HCT116 (cell line): ENCODE measurements around the gene TMOD1. TPM values are rescaled to one million over a fixed set of nuclear protein-coding genes. Genes with fewer than 3 reads are reported as not detected.

Source experiments
- ATAC-seq: fragments of 200-7000 bp; cut with Tn5 transposase; 2 replicates; pipeline ENCODE4 v1.9.1; 2020; ENCODE audit warnings: mild to moderate bottlenecking, moderate library complexity
- BruUV-seq: library from RNA; stranded (reverse); fragments of 400-500 nt; replicated peaks from 2 replicates; lab custom pipeline; 2021; lab: Mats Ljungman, UMichigan
- CTCF ChIA-PET: fragments of 300-600 bp; sonication (Branson Sonifier 250); formaldehyde crosslinking; loops from one replicate; lab custom pipeline; 2021; ENCODE audit warnings: antibody characterized with exemption; lab: Charles Lee
- POLR2A ChIA-PET: fragments of 300-600, 350-600 bp; sonication (Branson Sonifier 250); formaldehyde crosslinking; loops from one replicate; lab custom pipeline; 2021; ENCODE audit warnings: antibody characterized with exemption; lab: Charles Lee
- RAD21 ChIA-PET, 2 experiments: fragments of 300-600 bp; sonication (Branson Sonifier 250); formaldehyde crosslinking; loops; one replicate each; lab custom pipeline; 2023; ENCODE audit warnings: low total read pairs in 2 of 2; ENCODE audit not compliant: uncharacterized antibody in 2 of 2, unreplicated experiment in 2 of 2, low non-redundant PET in 1 of 2; lab: Charles Lee
- DNase-seq: peaks from one replicate; pipeline ENCODE4 v3.0.0-alpha.2; 2010; ENCODE audit warnings: low read depth, low spot score
- H2AFZ ChIP-seq: fragments of 200-600 bp; shearing (Covaris generic), sonication (generic); 2 replicates; pipeline ENCODE4 v1.6.1; 2017; ENCODE audit warnings: low read depth, mixed run types, mixed read lengths, antibody characterized with exemption, low read length; ENCODE audit not compliant: poor library complexity, severe bottlenecking
- H3K27ac ChIP-seq: 2 replicates; pipeline ENCODE4 v1.5.1; 2012; ENCODE audit warnings: low read depth, low read length
- H3K27me3 ChIP-seq: fragments of 200-600 bp; sonication (generic); 2 replicates; pipeline ENCODE4 v1.6.1; 2016; ENCODE audit warnings: mixed run types, low read length, mixed read lengths; ENCODE audit not compliant: insufficient read depth
- H3K36me3 ChIP-seq, 2 experiments: fragments of 200-500 bp in 1 of 2; fragments of 200-600 bp in 1 of 2; sonication (Bioruptor generic) in 1 of 2; sonication (generic) in 1 of 2; 2 replicates each; pipeline versions ENCODE4 v1.5.1 to v1.6.1; 2014 to 2016; ENCODE audit warnings: low read length in 2 of 2, inconsistent platforms in 1 of 2, mixed read lengths in 1 of 2, mixed run types in 1 of 2; ENCODE audit not compliant: insufficient read depth in 2 of 2, control insufficient read depth in 1 of 2
- H3K4me1 ChIP-seq, 2 experiments: fragments of 200-600 bp in 1 of 2; sonication (generic) in 1 of 2; 2 replicates each; pipeline versions ENCODE4 v1.5.1 to v1.6.1; 2012 to 2017; ENCODE audit warnings: low read length in 2 of 2, inconsistent platforms in 1 of 2, mild to moderate bottlenecking in 1 of 2, mixed read lengths in 1 of 2, mixed run types in 1 of 2, moderate library complexity in 1 of 2; ENCODE audit not compliant: insufficient read depth in 2 of 2, control insufficient read depth in 1 of 2
- H3K4me2 ChIP-seq: fragments of 200-600 bp; sonication (generic); 2 replicates; pipeline ENCODE4 v1.6.1; 2017; ENCODE audit warnings: mixed run types, low read length, mixed read lengths
- H3K4me3 ChIP-seq, 2 experiments: fragments of 200-600 bp in 1 of 2; sonication (generic) in 1 of 2; replicated peaks in 1 of 2; 2 replicates each; pipeline ENCODE4 v1.5.1; 2011 to 2016; ENCODE audit warnings: low read length in 2 of 2, control low read depth in 1 of 2, low read depth in 1 of 2, mild to moderate bottlenecking in 1 of 2, mixed read lengths in 1 of 2, mixed run types in 1 of 2
- H3K79me2 ChIP-seq: fragments of 200-600 bp; sonication (generic); 2 replicates; pipeline ENCODE4 v1.6.1; 2017; ENCODE audit warnings: mild to moderate bottlenecking, mixed run types, low read length, moderate library complexity, mixed read lengths; ENCODE audit not compliant: insufficient read depth
- H3K9ac ChIP-seq: fragments of 200-600 bp; sonication (generic); 2 replicates; pipeline ENCODE4 v1.6.1; 2016; ENCODE audit warnings: low read length, mixed read lengths
- H3K9me2 ChIP-seq: fragments of 200-600 bp; sonication (generic), shearing (Covaris generic); 2 replicates; pipeline ENCODE4 v1.6.1; 2017; ENCODE audit warnings: mixed run types, mild to moderate bottlenecking, moderate library complexity; ENCODE audit not compliant: insufficient read depth
- H3K9me3 ChIP-seq, 2 experiments: fragments of 200-500 bp in 1 of 2; fragments of 200-600 bp in 1 of 2; sonication (Bioruptor generic) in 1 of 2; sonication (generic) in 1 of 2; 2 replicates each; pipeline ENCODE4 v1.6.1; 2014 to 2017; ENCODE audit warnings: low read length in 2 of 2, mixed read lengths in 2 of 2, inconsistent platforms in 1 of 2, low read depth in 1 of 2, mild to moderate bottlenecking in 1 of 2, mixed run types in 1 of 2, moderate library complexity in 1 of 2; ENCODE audit not compliant: control insufficient read depth in 1 of 2, insufficient read depth in 1 of 2
- H4K20me1 ChIP-seq: fragments of 200-600 bp; sonication (generic), shearing (Covaris generic); 2 replicates; pipeline ENCODE4 v1.6.1; 2017; ENCODE audit warnings: mixed run types, mild to moderate bottlenecking, moderate library complexity; ENCODE audit not compliant: insufficient read depth
- CBX3 ChIP-seq: IDR thresholded peaks from 2 replicates; pipeline ENCODE4 v1.6.1; 2012; ENCODE audit warnings: low read depth
- CEBPB ChIP-seq: IDR thresholded peaks from 2 replicates; pipeline ENCODE4 v1.6.1; 2012; ENCODE audit warnings: low read depth
- EGR1 ChIP-seq: IDR thresholded peaks from 2 replicates; pipeline ENCODE4 v1.6.1; 2012; ENCODE audit warnings: low read depth
- ELF1 ChIP-seq: IDR thresholded peaks from 2 replicates; pipeline ENCODE4 v1.6.1; 2012; ENCODE audit warnings: low read depth, borderline replicate concordance
- EZH2phosphoT487 ChIP-seq: fragments of 200-600 bp; IDR thresholded peaks from 2 replicates; pipeline ENCODE4 v1.6.1; 2018; ENCODE audit warnings: antibody characterized with exemption, borderline replicate concordance
- FOSL1 ChIP-seq: IDR thresholded peaks from 2 replicates; pipeline ENCODE4 v1.6.1; 2012; ENCODE audit warnings: low read depth
- JUND ChIP-seq: IDR thresholded peaks from 2 replicates; pipeline ENCODE4 v1.6.1; 2012
- POLR2AphosphoS5 ChIP-seq: IDR thresholded peaks from 2 replicates; pipeline ENCODE4 v1.6.1; 2011; ENCODE audit warnings: mild to moderate bottlenecking, low read depth, low read length, moderate library complexity
- RAD21 ChIP-seq: IDR thresholded peaks from 2 replicates; pipeline ENCODE4 v1.6.1; 2012; ENCODE audit warnings: low read depth, mild to moderate bottlenecking
- SIN3A ChIP-seq: IDR thresholded peaks from 2 replicates; pipeline ENCODE4 v1.6.1; 2012; ENCODE audit warnings: low read depth
- SRF ChIP-seq: IDR thresholded peaks from 2 replicates; pipeline ENCODE4 v1.6.1; 2012; ENCODE audit warnings: low read depth
- TCF7L2 ChIP-seq: IDR thresholded peaks from 2 replicates; pipeline ENCODE4 v1.7.0; 2011; ENCODE audit warnings: borderline replicate concordance, inconsistent platforms; ENCODE audit not compliant: insufficient read depth, insufficient read length; ENCODE audit errors: extremely low read depth
- YY1 ChIP-seq: IDR thresholded peaks from 2 replicates; pipeline ENCODE4 v1.6.1; 2011; ENCODE audit warnings: low read length, low read depth, moderate library complexity, mild to moderate bottlenecking; ENCODE audit not compliant: insufficient replicate concordance; ENCODE audit errors: extremely low read depth
- ZFX ChIP-seq: fragments of 450-650 bp; IDR thresholded peaks from 2 replicates; pipeline ENCODE4 v1.6.1; 2017
- intact Hi-C: fragments of 100-400 bp; cut with micrococcal nuclease; formaldehyde crosslinking; loops from 2 replicates; pipeline ENCODE4 v1.10.0; 2022
- total RNA-seq: library from RNA; stranded (reverse); gene quantifications from one replicate; pipeline ENCODE4 v1.2.1, GENCODE V29; 2021; ENCODE audit not compliant: unreplicated experiment
- TF ChIP-seq, protein P1 (sequence below): IDR thresholded peaks from 2 replicates; pipeline ENCODE4 v1.6.1; 2012
- TF ChIP-seq, protein P2 (sequence below): IDR thresholded peaks from 2 replicates; pipeline ENCODE4 v1.6.1; 2011; ENCODE audit warnings: mild to moderate bottlenecking, low read length, moderate library complexity; ENCODE audit not compliant: insufficient replicate concordance; ENCODE audit errors: extremely low read depth
- TF ChIP-seq, protein P3 (sequence below): IDR thresholded peaks from 2 replicates; pipeline ENCODE4 v1.6.1; 2012
- TF ChIP-seq, protein P4 (sequence below), 3 experiments: fragments of 200-600 bp in 1 of 3; sonication (generic) in 1 of 3; IDR thresholded peaks in 2 of 3; conservative IDR thresholded peaks in 1 of 3; 2 replicates each; pipeline ENCODE4 v1.5.1; 2012 to 2017; ENCODE audit warnings: low read depth in 2 of 3, low read length in 2 of 3, antibody characterized with exemption in 1 of 3, borderline replicate concordance in 1 of 3, control low read depth in 1 of 3, mild to moderate bottlenecking in 1 of 3, mixed read lengths in 1 of 3, mixed run types in 1 of 3, moderate library complexity in 1 of 3; ENCODE audit not compliant: insufficient read depth in 1 of 3
- TF ChIP-seq, protein P5 (sequence below): IDR thresholded peaks from 2 replicates; pipeline ENCODE4 v1.6.1; 2012; ENCODE audit warnings: low read depth

The TMOD1 gene
- total RNA-seq, 1 experiment from 2014 or later = 4.4 TPM

DNA sequence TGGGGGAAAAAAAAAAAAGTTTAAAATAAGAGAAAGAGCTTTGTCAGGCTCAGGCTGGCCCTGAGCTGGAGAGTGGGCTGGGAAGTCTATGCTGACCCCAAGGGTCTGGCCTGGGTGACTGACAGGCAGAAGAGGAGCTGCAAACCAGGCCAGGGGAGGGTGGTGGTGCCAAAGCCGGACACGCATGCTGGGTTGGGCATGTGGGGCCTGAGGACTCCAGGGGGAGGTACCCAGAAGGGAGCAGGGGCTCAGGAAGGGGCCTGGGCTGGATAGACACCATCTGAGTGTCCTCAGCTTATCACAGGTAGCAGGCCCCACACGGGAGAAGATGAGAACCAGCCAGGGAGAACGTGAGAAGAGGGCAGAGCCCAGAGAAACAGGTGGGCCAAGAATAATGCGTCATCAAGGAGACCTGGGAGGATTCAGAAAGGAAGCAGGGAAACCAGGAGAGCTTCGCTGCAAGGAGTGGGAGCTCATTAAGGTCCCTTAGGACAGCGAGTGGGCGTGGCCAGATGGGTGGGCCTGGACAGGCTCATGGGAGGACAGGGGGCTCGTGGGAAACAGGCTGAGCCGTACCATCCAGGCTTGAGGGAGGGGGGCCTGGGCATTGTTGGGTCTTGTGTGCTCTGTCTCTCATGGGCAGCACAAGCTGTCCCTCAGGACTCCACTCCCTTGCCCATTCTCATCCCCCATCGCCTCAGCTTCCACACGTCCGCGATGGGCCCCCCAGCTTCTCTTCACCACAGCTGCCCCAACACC is 16.0 kb downstream of the TMOD1 start:
- Histone ChIP-seq H3K9me2 (no peaks in the 10 kb centered on the region), H3K9me3 (no peaks in the 10 kb centered on the region), H3K27me3 (no peaks in the 10 kb centered on the region), H3K4me3 (no peak overlapping the region), H3K27ac (no peak overlapping the region), H3K79me2 (no peaks in the 10 kb centered on the region), H3K4me2 (no peak overlapping the region), H3K36me3 (no peaks in the 10 kb centered on the region), H2AFZ (no peak overlapping the region), H3K9ac (no peak overlapping the region), H3K4me1 (peaks cover 0 to 12% of the 10 kb centered on the region in 2 experiments; a peak in 2 of 4 replicates), H4K20me1 (no peaks in the 10 kb centered on the region; the same call in 1 of the 2 replicates)
- ATAC-seq (no peak), DNase-seq (no peak)
- CTCF ChIA-PET = interaction anchor here (0.9 kb wide), 1 partner anchor 81 kb away, joined by 5 read pairs; no protein-coding TSS in a partner anchor
- POLR2A ChIA-PET = interaction anchor here (1.1 kb wide), 1 partner anchor 116 kb away, joined by 3 read pairs; the partner anchor contains the start of genes NCBP1 and TSTD2
- no TSS peak for BruUV-seq
- intact Hi-C loops = no loop called here
- RAD21 ChIA-PET = no interaction called here
- TF ChIP-seq YY1 (no peak), CEBPB (no peak), POLR2AphosphoS5 (no peak), RAD21 (no peak), SIN3A (no peak), EGR1 (no peak), ELF1 (no peak), EZH2phosphoT487 (no peak), ZFX (no peak), SRF (no peak), FOSL1 (no peak), JUND (no peak), CBX3 (no peak), TCF7L2 (no peak)
- TF ChIP-seq, protein P1, sequence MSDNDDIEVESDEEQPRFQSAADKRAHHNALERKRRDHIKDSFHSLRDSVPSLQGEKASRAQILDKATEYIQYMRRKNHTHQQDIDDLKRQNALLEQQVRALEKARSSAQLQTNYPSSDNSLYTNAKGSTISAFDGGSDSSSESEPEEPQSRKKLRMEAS = no peak
- TF ChIP-seq, protein P2, sequence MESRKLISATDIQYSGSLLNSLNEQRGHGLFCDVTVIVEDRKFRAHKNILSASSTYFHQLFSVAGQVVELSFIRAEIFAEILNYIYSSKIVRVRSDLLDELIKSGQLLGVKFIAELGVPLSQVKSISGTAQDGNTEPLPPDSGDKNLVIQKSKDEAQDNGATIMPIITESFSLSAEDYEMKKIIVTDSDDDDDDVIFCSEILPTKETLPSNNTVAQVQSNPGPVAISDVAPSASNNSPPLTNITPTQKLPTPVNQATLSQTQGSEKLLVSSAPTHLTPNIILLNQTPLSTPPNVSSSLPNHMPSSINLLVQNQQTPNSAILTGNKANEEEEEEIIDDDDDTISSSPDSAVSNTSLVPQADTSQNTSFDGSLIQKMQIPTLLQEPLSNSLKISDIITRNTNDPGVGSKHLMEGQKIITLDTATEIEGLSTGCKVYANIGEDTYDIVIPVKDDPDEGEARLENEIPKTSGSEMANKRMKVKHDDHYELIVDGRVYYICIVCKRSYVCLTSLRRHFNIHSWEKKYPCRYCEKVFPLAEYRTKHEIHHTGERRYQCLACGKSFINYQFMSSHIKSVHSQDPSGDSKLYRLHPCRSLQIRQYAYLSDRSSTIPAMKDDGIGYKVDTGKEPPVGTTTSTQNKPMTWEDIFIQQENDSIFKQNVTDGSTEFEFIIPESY = no peak
- TF ChIP-seq, protein P3, sequence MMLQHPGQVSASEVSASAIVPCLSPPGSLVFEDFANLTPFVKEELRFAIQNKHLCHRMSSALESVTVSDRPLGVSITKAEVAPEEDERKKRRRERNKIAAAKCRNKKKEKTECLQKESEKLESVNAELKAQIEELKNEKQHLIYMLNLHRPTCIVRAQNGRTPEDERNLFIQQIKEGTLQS = no peak
- TF ChIP-seq, protein P4, sequence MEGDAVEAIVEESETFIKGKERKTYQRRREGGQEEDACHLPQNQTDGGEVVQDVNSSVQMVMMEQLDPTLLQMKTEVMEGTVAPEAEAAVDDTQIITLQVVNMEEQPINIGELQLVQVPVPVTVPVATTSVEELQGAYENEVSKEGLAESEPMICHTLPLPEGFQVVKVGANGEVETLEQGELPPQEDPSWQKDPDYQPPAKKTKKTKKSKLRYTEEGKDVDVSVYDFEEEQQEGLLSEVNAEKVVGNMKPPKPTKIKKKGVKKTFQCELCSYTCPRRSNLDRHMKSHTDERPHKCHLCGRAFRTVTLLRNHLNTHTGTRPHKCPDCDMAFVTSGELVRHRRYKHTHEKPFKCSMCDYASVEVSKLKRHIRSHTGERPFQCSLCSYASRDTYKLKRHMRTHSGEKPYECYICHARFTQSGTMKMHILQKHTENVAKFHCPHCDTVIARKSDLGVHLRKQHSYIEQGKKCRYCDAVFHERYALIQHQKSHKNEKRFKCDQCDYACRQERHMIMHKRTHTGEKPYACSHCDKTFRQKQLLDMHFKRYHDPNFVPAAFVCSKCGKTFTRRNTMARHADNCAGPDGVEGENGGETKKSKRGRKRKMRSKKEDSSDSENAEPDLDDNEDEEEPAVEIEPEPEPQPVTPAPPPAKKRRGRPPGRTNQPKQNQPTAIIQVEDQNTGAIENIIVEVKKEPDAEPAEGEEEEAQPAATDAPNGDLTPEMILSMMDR (IDR thresholded peaks at IDR 0.05 in 2 of 3, conservative IDR thresholded peaks at IDR 0.05 in 1 of 3; ENCODE audit: borderline replicate concordance in 1 of 3, insufficient read depth in 1 of 3, low read depth in 2 of 3, low read length in 2 of 3) = no peak
- TF ChIP-seq, protein P5, sequence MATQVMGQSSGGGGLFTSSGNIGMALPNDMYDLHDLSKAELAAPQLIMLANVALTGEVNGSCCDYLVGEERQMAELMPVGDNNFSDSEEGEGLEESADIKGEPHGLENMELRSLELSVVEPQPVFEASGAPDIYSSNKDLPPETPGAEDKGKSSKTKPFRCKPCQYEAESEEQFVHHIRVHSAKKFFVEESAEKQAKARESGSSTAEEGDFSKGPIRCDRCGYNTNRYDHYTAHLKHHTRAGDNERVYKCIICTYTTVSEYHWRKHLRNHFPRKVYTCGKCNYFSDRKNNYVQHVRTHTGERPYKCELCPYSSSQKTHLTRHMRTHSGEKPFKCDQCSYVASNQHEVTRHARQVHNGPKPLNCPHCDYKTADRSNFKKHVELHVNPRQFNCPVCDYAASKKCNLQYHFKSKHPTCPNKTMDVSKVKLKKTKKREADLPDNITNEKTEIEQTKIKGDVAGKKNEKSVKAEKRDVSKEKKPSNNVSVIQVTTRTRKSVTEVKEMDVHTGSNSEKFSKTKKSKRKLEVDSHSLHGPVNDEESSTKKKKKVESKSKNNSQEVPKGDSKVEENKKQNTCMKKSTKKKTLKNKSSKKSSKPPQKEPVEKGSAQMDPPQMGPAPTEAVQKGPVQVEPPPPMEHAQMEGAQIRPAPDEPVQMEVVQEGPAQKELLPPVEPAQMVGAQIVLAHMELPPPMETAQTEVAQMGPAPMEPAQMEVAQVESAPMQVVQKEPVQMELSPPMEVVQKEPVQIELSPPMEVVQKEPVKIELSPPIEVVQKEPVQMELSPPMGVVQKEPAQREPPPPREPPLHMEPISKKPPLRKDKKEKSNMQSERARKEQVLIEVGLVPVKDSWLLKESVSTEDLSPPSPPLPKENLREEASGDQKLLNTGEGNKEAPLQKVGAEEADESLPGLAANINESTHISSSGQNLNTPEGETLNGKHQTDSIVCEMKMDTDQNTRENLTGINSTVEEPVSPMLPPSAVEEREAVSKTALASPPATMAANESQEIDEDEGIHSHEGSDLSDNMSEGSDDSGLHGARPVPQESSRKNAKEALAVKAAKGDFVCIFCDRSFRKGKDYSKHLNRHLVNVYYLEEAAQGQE = no peak
